ENCODE results near the gene CREB3L2.

DNA sequence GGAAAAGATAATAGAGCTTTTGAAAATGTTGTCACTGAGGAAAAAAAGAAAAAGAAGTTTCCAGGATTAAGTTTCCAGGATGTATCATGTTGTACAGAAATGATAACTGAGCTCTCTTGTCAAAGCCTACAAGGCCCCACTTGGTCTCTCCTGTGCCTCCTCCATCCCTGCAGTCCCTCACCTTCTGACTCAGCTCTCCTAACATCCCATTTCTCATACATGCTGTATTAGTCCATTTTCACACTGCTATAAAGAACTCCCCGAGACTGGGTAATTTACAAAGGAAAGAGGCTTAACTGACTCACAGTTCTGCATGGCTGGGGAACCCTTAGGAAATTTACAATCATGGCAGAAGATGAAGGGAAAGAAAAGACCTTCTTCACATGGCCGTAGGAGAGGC is 151.3 kb downstream of the CREB3L2 start:
- TF ChIP-seq, protein P1, sequence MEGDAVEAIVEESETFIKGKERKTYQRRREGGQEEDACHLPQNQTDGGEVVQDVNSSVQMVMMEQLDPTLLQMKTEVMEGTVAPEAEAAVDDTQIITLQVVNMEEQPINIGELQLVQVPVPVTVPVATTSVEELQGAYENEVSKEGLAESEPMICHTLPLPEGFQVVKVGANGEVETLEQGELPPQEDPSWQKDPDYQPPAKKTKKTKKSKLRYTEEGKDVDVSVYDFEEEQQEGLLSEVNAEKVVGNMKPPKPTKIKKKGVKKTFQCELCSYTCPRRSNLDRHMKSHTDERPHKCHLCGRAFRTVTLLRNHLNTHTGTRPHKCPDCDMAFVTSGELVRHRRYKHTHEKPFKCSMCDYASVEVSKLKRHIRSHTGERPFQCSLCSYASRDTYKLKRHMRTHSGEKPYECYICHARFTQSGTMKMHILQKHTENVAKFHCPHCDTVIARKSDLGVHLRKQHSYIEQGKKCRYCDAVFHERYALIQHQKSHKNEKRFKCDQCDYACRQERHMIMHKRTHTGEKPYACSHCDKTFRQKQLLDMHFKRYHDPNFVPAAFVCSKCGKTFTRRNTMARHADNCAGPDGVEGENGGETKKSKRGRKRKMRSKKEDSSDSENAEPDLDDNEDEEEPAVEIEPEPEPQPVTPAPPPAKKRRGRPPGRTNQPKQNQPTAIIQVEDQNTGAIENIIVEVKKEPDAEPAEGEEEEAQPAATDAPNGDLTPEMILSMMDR (conservative IDR thresholded peaks at IDR 0.05; ENCODE audit: low read depth, low read length): no peak
- TF ChIP-seq EZH2phosphoT487 (IDR thresholded peaks at IDR 0.05; ENCODE audit: borderline replicate concordance, low read length) (no peak), EZH2 (IDR thresholded peaks at IDR 0.05; ENCODE audit: low read length, unreplicated experiment) (no peak)

Measured in PC-3 (cell line).